DMS53 (cell line): ENCODE measurements around the gene C1QTNF3.
"Not testable (repeated sequence)": the region's sequence is repeated elsewhere in the genome, so short reads cannot be mapped to it uniquely, and the experiment has no call there.

Source experiments
- DNase-seq: peaks from one replicate; lab custom pipeline; 2025; lab: John Stamatoyannopoulos, UW

C1QTNF3 gene, protein sequence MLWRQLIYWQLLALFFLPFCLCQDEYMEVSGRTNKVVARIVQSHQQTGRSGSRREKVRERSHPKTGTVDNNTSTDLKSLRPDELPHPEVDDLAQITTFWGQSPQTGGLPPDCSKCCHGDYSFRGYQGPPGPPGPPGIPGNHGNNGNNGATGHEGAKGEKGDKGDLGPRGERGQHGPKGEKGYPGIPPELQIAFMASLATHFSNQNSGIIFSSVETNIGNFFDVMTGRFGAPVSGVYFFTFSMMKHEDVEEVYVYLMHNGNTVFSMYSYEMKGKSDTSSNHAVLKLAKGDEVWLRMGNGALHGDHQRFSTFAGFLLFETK

DNA sequence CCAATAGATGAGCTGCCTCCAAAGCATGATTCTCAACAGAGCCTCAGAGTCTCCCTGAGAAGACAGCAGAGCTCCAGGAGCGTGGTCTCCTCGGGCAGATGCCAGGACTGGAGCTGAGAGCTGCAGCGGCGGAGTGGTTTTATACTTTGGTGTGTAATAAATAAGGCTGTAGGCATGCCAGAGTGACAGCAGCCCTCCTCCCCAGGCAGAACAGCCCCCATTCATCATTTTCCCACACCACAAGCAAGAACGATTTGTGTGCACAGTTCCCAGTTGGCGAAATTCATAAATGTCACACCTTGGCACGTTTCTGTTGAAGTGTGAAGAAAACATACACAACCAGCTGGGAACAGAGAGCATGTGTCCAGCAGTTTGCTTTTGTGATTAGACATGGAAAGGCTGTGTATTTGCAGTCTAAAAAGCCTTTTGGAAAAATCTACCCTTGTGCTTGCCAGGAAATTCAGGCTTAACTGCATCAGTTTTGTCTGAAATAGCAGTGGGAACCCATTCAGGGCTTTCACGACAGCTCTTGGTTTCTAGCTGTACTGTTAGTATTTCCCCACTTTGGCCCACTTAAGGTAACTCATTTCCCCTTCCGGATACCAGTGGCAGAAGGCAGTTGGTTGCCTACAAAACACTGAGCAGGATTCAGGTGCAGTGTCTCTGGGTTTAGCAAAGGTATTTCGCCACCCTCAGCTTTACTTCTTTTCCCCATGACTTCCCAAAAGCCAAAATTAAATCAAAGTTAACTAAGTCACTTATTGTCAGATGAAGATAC, at the start of gene C1QTNF3:
Gene C1QTNF3, minus strand, starts transcription at position 115 of the 778 bp plus-strand sequence. Its CDS starts 88 bp downstream, at position 27.
- DNase-seq: no peak

DNA sequence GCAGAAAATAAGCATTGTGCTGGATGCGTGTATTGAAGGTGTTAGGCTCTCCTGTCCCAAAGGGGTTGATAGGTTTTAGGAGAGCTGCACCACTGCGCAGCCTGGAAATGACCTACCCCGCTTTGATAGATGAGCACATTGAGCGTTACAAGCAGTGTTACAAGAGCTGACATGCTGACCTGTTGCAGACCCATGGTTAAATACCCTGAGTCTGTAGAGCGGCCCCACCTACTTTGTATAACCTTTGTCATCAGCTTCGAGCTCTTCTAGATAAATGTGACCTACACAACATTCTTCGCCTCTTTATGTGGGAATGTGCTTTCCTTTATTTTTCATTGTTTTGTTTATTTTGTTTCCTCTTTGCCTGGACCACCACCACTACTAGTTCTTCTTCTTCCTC, 48.0 kb upstream of the C1QTNF3 start:
- DNase-seq: not testable (repeated sequence)

DNA sequence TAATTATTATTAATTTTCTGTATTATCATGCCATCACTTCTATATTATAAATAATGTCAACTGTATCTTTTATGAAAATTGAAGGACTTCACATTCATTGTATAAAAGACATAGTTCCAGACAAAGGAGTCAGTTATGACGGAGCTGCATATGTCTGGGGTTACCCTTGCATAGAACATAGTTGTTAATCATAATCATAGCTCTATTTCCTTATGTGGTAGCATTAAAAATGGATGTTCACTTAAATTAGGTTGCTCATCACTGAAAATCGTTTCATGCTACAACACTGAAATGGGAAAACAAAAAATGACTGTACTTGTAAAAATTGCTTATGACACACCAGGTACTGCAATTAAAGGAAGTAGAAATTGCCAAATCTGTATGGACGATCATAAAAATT, 46.8 kb upstream of the C1QTNF3 start:
- not testable (repeated sequence) for DNase-seq

DNA sequence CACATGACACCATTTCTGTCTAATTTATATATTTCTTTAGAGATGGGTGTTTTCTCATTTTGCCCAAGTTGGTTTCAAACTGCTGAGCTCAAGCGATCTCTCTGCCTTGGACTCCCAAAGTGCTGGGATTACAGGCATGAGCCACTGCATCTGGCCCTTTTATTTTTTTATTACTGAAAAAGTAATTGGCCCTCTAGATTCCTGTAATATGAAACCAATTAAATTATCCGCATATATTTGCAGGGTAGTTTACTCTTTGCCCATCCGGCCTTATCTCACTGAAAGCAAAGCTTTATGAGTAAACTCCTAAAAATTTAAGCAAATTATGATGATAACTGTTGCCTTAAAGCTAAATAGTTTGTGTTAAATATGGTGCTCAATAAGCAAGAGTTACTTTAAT, 44.7 kb upstream of the C1QTNF3 start:
- DNase-seq: not testable (repeated sequence)

DNA sequence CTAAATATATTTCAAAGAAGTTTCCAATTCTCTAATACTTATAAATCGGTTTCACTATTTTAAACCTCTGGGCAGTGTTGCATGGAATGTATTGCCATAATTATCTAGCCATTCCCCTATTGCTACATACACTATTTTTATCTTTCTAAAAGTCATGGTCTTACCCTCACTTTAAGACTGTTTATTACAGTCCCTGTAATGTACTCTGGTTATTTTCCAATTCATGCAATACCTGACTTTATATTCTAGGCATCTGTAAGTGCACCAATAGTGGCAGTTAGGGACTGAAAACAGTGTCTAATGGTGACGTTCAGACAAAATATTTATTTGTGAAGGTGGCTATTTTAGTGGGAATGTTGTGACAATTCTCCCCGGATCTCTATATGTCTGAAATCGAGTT, 40.9 kb upstream of the C1QTNF3 start:
- DNase-seq: not testable (repeated sequence)

DNA sequence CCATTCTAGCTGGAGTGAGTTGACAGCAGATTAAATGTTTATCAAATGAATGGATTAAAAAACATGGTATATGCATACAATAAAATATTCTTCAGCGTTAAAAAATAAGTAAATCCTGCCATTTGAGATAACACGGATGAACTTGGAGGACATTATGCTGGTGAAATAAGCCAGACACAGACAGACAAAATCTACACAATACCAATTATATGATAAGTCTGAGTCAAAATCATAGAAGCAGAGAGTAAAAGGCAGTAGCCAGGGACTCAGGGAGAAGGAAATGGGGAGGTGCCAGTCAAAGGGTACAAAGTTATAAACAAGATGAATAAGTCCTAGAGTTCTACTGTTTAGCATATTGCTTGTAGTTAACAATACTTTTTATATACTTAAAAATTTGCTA, 36.5 kb upstream of the C1QTNF3 start:
- DNase-seq: not testable (repeated sequence)

DNA sequence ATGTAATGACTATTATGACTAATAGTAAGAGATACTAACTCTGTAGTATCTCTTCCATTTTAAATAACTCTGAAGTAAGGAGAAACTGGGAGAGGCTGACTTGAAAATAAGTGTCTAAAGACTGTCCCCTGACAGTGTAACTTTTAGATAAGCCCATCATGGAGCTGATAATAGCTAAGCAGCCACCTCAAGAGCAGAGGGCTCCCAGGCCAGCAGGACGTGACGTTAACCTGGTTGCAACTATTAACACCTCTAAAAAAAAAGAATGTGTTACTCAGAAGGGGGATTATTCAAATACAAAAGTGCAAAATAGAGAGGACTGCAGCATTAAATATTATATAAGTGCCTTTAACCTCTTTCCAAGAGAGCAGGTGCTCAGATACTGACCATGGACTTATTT, 34.6 kb upstream of the C1QTNF3 start:
- DNase-seq: not testable (repeated sequence)

DNA sequence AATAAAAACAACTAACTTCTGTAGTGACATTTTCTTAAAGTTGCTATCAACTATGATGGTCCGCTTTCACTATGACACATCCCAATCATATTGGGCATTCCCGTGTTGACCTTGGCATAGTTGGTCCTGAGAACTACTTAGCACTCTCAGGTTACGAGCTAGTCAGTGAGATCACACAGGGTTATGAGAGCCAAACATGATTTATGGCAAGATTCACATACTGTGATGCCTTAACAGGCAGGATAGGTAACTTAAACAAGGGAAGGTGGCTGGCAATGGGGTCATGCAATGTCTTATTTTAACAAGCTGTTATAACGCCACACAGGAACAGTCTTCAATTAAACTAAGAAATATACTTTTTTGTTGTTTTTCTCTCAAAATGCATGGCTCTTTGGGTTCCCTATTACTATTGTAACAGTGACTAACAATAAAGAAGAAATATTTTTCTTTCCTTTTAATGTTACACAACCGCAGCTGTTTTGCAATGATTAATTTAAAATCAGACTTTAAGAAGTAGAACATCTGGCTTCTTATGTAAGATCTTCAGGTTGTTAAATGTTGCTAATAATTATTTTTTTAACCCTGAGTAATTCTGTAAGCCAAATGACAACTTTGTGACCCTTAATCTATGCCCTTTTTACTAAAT, 33.8 kb upstream of the C1QTNF3 start:
- not testable (repeated sequence) for DNase-seq

DNA sequence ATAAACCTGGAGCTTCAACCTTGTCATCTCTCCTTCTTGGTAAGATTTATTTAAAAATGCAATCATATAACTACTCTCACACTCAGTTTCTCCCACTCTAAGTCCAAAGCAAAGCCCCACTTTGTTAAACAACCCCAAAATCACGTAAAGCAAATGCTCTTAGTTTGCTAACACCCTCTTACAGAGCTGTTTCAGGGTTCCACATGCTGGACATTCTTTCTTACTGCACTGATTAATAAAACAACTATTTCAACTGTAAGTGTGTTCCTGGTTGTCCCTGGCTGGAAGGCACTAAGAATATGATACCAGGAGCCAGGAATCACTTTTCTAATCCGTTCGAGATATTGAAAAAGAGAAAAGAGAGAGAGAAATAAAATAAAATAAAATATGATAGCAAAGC, 31.5 kb upstream of the C1QTNF3 start:
- DNase-seq: not testable (repeated sequence)

DNA sequence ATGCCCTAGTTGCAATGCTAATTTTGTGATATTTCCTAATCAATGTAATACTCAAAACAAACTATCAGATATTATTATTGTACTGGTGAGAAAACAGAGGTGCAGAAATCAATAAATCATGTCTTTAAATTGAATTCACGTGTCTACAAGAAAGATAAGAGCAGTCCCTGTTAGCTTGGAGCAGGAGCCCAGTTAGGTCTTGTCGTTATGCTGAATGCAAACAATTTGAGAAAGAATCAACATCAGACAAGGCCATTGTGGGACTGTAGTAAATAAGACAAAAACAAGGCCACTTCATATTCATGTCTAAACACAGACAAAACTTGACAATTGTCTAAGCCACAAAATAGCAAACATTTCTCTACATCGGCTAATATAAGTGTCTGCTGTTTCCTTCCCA, 31.1 kb upstream of the C1QTNF3 start:
- DNase-seq: not testable (repeated sequence)

DNA sequence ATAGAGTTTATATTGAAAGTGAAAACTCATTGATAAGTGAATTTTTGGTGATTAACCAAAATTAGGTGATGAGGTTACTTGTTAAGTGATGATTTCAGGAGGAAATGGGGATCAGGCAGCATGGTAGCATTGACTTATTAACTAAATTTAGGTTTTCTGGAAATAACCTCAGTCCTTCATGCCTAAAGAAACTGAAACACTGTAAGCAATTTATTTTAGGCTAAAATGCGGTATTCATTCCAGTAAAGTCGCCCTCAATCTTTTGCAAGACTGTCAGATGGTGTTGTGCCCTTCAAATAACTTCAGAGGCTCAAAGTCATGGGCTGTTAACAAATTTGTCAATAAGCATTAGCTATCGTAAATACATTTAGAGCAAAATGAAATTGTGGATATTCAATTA, 27.6 kb upstream of the C1QTNF3 start:
- DNase-seq: not testable (repeated sequence)

DNA sequence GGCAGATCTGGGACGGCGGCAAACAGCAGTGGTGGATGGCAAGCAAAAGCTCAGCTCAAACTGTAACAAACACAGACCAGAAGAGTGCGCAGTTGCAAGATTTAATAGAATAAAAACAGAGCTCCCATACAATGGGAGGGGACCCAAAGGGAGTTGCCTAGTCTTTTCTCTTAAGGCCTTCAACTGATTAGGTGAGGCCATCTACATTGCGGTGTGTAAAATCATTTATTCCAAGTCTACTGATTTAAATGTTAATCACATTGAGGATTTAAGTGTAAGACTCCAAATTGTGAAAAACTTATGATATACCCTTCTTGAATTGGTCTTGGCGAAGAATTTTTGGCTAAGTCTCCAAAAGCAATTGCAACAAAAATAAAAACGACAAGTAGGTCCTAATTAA, 21.6 kb upstream of the C1QTNF3 start:
- no peak for DNase-seq

DNA sequence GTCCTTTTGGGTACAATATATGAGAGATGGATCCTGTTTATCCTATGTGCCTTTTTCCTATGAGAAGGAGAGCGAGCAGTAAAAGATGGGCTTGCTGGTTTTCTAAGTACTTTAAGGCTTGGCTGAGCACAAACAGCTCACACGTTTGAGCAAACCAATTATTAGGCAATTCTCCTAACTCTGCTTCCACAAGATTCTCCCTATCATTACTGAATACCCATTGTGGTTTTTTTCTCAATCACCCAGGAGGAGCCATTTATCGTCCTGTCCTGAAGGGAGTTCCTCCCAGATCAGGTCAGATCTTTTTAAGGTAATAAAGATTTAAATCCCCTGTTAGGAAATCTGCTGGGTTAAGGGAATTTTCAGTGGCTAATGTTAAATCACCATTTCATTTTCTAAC, 19.4 kb upstream of the C1QTNF3 start:
- no peak for DNase-seq

DNA sequence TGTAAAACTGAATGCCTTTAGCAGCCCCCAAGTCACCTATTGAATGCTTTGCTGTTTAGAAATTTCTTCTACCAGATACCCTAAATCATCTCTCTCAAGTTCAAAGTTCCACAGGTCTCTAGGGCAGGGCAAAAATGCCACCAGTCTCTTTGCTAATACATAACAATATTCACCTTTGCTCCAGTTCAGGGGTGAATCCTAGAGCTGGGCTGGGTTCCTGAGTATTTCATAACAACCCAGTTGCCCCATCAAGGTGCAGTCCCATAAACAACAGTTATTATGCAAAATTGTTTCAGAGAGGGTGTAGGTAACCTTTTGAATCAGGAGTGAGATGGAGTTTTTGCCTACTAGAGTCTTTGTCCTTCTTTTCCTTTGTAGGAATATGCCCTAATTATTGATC, 19.0 kb upstream of the C1QTNF3 start:
- DNase-seq: no peak

DNA sequence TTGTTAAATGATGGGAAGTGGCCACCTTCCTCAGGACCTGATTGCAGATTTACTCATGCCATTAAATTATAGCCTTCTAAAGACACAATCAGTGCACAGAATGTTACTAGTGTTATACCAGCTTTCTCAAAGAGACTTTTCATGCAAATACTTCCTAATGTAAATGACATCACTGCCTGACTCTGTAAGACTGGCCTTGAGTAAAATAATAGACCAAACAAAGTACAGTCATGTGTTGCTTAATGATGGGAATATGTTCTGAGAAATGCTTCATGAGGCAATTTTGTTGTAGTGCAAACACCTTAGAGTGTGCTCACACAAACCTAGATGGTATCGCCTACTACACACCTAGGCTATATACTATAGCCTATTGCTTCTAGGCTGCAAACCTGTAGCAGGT, 17.0 kb upstream of the C1QTNF3 start:
- no peak for DNase-seq

DNA sequence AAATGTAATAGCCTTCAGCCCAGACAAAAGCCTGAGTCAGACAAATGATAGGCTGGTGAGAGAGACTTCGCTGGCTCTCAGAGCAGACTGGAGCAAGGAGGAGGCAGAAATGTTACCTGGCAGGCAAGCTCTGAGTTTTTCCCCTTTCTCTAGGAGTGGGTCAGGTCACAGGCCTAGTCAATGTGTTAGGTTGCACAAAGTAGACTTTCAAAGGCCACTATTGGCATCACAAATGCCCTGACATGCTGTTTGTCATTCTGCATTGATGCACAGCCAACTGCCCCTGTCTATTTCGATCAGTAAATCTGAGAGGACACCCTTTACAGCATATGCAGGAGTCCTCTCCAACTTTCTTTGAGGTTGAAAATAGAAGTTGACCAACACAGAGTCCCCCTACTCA, 15.5 kb upstream of the C1QTNF3 start:
- no peak for DNase-seq

DNA sequence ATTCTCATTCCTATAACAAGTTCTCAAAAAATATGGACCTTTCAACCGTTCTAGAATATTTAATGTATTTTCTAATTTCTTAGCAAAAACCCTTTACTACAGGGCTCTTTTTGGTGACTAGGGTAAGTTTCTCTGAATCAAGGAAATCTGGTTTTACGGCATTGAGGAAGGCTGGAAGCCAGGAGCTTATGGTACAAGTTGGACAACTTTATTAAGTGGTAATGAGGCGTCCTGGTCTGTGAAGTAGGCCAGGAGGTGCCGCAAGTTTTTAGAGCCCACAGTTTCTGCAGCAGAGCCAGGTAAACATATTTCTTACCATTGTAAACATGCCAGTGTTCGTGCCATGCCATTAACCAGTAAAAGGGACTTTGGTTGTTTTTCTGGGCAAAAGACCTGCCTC, 14.6 kb upstream of the C1QTNF3 start:
- no peak for DNase-seq

DNA sequence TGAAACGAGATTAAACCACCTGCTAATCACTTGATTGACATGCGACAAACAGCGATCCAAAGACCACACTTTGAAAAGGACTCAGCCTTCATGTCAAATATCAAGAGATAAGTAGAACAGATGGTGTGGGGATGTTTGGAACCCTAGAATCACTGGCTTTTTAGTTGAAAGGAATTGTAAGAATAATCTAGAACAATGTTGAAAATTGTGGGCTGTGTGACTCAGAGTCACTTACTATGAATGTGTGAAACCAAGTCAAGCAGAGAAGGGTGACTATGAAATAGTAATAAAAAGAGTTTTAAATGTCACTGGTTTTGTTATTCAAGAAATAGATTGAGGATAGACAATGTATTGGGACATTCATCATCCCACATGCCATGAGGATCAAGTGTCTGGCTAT, 14.1 kb upstream of the C1QTNF3 start:
- DNase-seq: no peak

DNA sequence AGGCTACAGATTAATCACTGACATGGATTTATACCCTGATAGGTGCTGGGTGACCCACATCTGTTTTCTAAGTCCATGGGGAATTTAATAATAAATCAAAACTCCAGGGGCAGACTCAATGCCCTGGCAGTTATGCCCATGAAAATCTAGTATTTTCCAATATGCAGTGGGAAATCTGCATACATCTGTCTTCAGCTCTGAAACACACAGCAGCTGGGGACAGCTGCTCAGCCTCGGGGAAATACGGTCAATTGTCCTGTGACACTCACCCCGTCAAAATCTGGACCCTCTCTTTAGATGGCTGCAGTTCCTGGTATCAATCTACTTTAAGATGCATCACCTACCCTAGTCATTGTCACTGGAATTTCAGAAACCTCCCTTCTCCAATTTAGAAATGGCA, 12.7 kb upstream of the C1QTNF3 start:
- no peak for DNase-seq

DNA sequence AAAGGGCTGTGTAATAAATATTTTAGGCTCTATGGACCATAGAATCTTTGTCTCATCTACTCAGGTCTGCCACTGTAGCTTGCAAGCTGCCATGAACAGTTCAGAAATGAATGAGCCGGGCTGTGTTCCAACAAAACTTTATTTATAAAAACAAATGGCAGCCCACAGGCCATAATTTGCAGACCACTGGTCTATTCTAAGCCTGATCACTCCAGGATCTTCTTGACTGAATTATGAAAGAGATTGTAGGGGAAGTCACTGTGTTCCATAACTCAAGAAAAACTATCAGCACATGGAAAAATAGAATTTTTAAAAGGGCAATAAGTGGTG, 11.4 kb upstream of the C1QTNF3 start:
- no peak for DNase-seq

DNA sequence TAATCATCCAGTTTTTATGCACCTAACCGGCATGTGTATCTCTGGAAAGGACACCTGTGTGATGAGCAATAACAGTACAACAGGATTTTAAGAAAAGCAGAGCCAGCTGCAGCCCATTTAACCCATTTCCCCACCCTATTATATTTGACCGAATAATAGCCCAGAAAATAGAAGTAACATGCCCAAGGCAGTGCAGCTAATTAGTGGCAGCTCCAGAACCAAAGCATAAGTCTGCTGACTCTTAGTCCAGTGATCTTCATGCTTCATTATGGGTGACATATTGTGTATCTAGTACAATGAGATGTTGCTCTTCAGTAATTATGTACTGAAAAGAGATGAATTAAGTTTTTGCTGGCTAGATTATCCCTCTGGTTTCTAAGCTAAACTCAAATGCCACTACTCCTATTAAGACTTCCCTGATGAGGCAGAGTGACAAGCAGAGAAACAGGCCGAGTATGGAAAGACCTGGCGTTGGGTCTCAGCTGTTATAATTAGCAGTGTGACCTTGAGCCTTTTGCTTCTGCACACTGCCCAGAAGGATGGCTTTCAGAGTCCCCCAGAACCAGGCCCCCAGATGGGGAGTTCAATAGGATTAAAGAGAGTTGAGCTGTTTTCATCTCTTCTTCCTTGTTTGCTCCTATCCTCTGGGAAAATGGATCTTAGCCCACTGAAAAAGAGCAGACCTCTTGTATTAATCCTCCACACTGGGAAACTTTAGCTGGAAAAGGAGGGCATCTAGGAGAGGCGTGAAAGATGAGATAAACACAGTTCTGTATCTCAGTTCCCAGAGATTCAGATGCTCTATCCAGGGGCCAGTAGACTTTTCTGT, 10.8 kb upstream of the C1QTNF3 start:
- no peak for DNase-seq

DNA sequence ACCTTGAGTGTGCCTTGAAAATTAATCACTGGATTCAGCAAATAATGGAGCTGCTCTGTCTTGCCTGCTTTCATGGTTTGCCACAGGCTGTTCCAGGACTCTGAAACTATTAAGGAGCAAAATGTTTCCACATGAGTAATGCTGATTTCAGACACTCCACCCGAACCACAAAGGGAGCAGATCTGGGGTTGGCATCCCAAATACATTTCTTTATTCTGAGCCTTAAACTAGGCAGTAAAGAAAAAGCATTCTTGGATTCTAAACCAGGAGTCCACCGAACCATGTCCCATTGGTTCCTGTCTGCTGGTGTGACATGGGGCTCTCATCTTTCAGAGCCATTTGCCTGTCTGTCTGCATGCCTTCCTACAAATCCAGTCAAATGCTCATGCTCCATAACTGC, 10.1 kb upstream of the C1QTNF3 start:
- DNase-seq: no peak
